ENCODE data around the gene SSR1. TPM values are rescaled to one million over a fixed set of nuclear protein-coding genes. Genes with fewer than 3 reads are reported as not detected.

SSR1 gene
- total and polyA plus RNA-seq, 2 of the 13 experiments (the other 11 are each of a cell fraction or from before 2014, with no cell fraction given) = 203 to 243 TPM

GRCh38 chr6:7339007-7339732 lies 26.2 kb upstream of the SSR1 start (continued):
- TF ChIP-seq FOXK1 (CRISPR knock-in tag; IDR thresholded peaks at IDR 0.05; ENCODE audit: borderline replicate concordance, low read depth) (0 out of 2 replicates have a peak, but pooled peaks have one; percentile 20), BCL3 (CRISPR knock-in tag; IDR thresholded peaks at IDR 0.05) (0 out of 2 replicates have a peak, but pooled peaks have one; percentile 32)

GRCh38 chr6:7338031-7338430 lies 25.0 kb upstream of the SSR1 start:
- Histone ChIP-seq H3K79me2 (ENCODE audit: insufficient read depth, low read length) (no peaks in the 10 kb centered on the region), H4K20me1 (ENCODE audit: insufficient read depth, low read length) (no peaks in the 10 kb centered on the region), H3K4me2 (ENCODE audit: low read depth, low read length) (no peak overlapping the region), H3K9ac (ENCODE audit: insufficient read depth, low read depth, low read length) (no peak overlapping the region), H3K4me1 (ENCODE audit: insufficient read depth, low read length) (peaks cover 28% of the 10 kb centered on the region), H3K4me3 (replicated peaks in 1 of 3; ENCODE audit: insufficient read depth in 1 of 3, low read depth in 2 of 3, low read length in 3 of 3) (no peak overlapping the region), H3K9me3 (ENCODE audit: low read length) (no peaks in the 10 kb centered on the region), H3K36me3 (replicated peaks in 1 of 2; ENCODE audit: control insufficient read depth in 1 of 2, insufficient read depth in 2 of 2, low read length in 2 of 2) (no peaks in the 10 kb centered on the region), H3K27ac (ENCODE audit: extremely low read length, insufficient read depth, low read length) (no peak overlapping the region), H2AFZ (ENCODE audit: low read length) (no peak overlapping the region), H3K27me3 (ENCODE audit: control insufficient read depth in 1 of 2, insufficient read depth in 2 of 2, low read length in 2 of 2) (no peaks in the 10 kb centered on the region; a peak in 1 of 5 replicates)
- FAIRE-seq (no peak), DNase-seq (ENCODE audit: low spot score) (no peak), ATAC-seq (no peak)
- ChIA-PET CTCF (ENCODE audit: low intra/inter-chr PET ratio, low total read pairs) (interaction anchor here (1.7 to 2.8 kb wide), 3 partner anchors 25 to 62 kb away, joined by 5 to 25 read pairs (median 6); partner anchors contain the start of genes CAGE1, RIOK1 and SSR1), POLR2A (no interaction called here)
- intact Hi-C loops (cut with micrococcal nuclease; ENCODE audit: unreplicated experiment) (loop anchor here (2.0 to 5.0 kb wide), 2 partner anchors 25 to 279 kb away; partner anchors contain the start of gene SSR1), in situ Hi-C loops (cut with HindIII; ENCODE audit: extremely low pct_ligation_motif_present, low pct_unique_long_range_greater_than_20kb) (no loop called here)
- BruUV-seq (replicated peaks) = no TSS peak
- TF ChIP-seq ZNF501 (CRISPR knock-in tag; IDR thresholded peaks at IDR 0.05) = no peak
- no peak for TF ChIP-seq RCOR2 (CRISPR knock-in tag; IDR thresholded peaks at IDR 0.05)
- no peak for TF ChIP-seq ZNF446 (CRISPR knock-in tag; IDR thresholded peaks at IDR 0.05)
- no peak for TF ChIP-seq ISL2 (CRISPR knock-in tag; IDR thresholded peaks at IDR 0.05)
- TF ChIP-seq ZNF800 (CRISPR knock-in tag; IDR thresholded peaks at IDR 0.05) = no peak
- no peak for TF ChIP-seq MAF1 (CRISPR knock-in tag; IDR thresholded peaks at IDR 0.05; ENCODE audit: borderline replicate concordance)
- TF ChIP-seq ZNF703 (CRISPR knock-in tag; IDR thresholded peaks at IDR 0.05; ENCODE audit: borderline replicate concordance) = no peak
- TF ChIP-seq ZNF20 (CRISPR knock-in tag; IDR thresholded peaks at IDR 0.05) = no peak
- 42% methylated on average over 2 of the region's 2 CpGs for WGBS (ENCODE audit: low lambda C conversion rate)
